ENCODE results near the gene EEF1E1.
"Not testable (repeated sequence)": the region's sequence is repeated elsewhere in the genome, so short reads cannot be mapped to it uniquely, and the experiment has no call there.

The EEF1E1 gene

GRCh38 chr6:8063761-8064637, 38.3 kb downstream of the EEF1E1 start, which contains the start of gene BLOC1S5:
Gene BLOC1S5 (minus strand): TSS chr6:8064389. CDS start chr6:8064376, 13 bp downstream.
- peak; percentile 96 for DNase-seq (ENCODE audit: low read depth)

GRCh38 chr6:8061736-8062135, 40.6 kb downstream of the EEF1E1 start:
- no peak for DNase-seq (ENCODE audit: low read depth)

GRCh38 chr6:8060346-8060745, 42.0 kb downstream of the EEF1E1 start:
- no peak for DNase-seq (ENCODE audit: low read depth)

- DNase-seq (ENCODE audit: low read depth) = no peak
These were observed 43.2 kb downstream of the EEF1E1 start for GRCh38 chr6:8059129-8059528.

- DNase-seq (ENCODE audit: low read depth) = no peak
These were observed 44.6 kb downstream of the EEF1E1 start for GRCh38 chr6:8057793-8058192.

- no peak for DNase-seq (ENCODE audit: low read depth)
These were observed 45.1 kb downstream of the EEF1E1 start for GRCh38 chr6:8057263-8057662.

- no peak for DNase-seq (ENCODE audit: low read depth)
These were observed 48.1 kb downstream of the EEF1E1 start for GRCh38 chr6:8054276-8054675.

GRCh38 chr6:8047541-8048292, 54.6 kb downstream of the EEF1E1 start:
- no peak for DNase-seq (ENCODE audit: low read depth)

GRCh38 chr6:8045769-8046168, 56.6 kb downstream of the EEF1E1 start:
- not testable (repeated sequence) for DNase-seq (ENCODE audit: low read depth)

GRCh38 chr6:8043221-8043620, 59.1 kb downstream of the EEF1E1 start:
- no peak for DNase-seq (ENCODE audit: low read depth)

- no peak for DNase-seq (ENCODE audit: low read depth)
These were observed 60.3 kb downstream of the EEF1E1 start for GRCh38 chr6:8041913-8042583.

- not testable (repeated sequence) for DNase-seq (ENCODE audit: low read depth)
These were observed 68.2 kb downstream of the EEF1E1 start for GRCh38 chr6:8034107-8034506.

- DNase-seq (ENCODE audit: low read depth) = no peak
These were observed 71.4 kb downstream of the EEF1E1 start for GRCh38 chr6:8030920-8031319.
